ENCODE measurements around the gene CMBL.
A peak's percentile ranks its signal among the peaks of the same experiment; 100 is the strongest.
"Not testable (repeated sequence)": the region's sequence is repeated elsewhere in the genome, so short reads cannot be mapped to it uniquely, and the experiment has no call there.

CMBL gene

DNA sequence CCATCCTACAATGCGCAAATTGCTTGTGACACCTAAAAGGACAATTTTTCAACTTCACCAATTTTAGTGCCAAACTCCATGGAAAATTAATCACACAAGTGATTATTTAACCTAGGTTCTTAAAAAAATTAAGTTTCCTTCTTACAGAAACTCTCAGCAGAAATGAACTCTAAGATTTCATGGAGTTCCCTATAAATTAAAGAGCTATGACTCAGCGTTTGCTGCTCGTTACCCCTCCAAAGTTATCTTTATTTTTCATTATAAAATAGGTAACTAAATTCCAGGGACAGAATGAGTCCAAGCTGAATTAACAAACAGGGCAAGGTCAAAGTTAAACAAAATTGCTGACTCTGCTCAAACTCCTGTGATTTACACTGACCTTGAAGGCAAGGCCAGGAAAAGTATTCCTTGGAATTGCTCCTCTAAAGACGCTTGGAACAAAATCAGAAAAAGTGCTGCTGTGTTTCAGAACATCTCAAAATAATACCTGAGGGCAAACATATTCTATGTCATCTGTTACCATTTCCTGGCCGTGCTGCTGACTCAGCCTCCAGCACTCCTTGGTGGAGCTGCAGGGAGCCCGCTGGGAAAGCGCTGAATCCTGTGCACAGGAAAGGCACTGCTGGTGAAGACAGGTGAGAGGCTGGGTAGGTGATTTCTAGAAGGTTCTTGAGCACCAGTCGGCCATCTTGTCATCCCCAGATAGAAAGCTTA is 2.5 kb upstream of the CMBL start:
- DNase-seq = no peak

DNA sequence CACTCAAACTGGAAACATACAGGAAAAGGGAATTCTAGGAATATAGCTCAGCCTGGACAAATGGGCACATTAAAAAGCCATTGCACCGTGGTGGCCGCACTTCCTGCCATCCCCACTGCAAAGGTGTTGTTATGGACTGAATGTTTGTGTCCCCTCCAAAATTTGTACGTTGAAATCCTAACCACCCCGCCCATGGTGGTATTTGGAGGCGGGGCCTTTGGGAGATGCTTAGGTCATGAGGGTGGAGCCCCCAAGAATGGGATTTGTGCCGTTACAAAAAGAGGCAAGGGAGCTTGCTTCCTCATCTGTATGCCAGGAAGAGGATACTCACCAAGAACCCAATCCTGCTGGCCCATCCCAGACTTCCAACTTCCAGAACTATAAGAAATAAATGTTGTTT is 1.1 kb upstream of the CMBL start:
- DNase-seq = no peak

DNA sequence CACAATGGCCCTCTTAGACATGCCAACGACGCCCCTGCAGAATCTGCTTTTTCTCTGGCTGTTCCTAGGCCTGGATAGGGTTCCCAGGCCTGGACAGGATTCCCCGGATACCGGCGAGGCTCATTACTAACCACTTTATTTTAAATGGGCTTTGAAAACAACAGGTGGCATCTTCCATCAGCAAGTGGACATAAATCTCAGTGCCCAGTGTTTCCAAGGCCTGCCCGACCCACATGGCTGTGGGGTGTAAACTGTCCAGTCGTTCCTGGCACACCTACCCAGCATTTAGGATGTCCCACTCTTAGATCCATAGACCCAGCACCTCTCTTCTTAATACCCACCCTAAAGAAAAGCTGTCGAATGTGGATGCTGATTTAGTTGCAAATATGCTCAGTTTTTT is 896 bp downstream of the CMBL start:
- no peak for DNase-seq

DNA sequence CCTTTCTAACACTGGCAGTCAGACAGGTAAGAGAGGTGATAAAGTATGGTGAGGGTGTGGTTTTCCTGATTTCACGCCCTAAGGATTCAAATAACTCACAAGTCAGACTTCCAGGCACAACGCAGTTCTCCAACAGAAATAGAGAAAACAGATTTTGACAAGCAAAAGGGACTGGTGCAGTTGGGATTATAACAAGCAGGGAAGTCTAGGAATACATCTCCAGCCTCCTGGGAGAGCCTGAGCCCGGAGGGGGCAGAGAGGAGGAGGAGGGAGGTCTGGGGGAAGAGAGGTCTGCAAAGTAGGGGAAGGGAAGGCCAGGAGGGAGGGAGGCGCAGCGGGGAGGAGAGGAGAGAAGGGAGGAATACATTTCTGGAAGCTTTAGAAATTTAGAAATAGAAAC is 1.6 kb downstream of the CMBL start:
- DNase-seq = no peak

- no peak for DNase-seq
Measured at GRCh38 chr5:10304932-10305331, 2.8 kb downstream of the CMBL start.

DNA sequence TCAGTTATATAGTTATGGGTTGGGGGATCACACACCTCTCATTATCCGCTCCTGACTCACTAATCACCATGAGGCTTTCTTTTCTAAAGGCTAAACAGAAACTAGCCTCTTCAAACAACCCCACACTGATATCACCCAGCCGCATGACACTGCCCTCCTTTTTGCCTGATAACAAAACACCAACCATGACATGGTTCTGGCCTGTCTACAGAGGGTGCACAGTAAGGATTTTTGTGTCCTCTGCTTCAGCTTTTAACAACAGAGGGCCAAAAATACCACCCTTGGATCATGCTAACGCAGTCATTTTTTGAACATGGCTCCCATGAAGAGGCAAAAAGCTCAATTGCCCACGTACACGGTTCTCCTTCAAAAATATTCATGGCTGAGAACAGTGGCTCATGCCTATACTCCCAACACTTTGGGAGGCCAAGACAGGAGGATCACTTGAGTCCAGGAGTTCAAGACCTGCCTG is 4.0 kb downstream of the CMBL start:
- DNase-seq = no peak

GRCh38 chr5:10303201-10303600 is 4.5 kb downstream of the CMBL start:
- no peak for DNase-seq

DNA sequence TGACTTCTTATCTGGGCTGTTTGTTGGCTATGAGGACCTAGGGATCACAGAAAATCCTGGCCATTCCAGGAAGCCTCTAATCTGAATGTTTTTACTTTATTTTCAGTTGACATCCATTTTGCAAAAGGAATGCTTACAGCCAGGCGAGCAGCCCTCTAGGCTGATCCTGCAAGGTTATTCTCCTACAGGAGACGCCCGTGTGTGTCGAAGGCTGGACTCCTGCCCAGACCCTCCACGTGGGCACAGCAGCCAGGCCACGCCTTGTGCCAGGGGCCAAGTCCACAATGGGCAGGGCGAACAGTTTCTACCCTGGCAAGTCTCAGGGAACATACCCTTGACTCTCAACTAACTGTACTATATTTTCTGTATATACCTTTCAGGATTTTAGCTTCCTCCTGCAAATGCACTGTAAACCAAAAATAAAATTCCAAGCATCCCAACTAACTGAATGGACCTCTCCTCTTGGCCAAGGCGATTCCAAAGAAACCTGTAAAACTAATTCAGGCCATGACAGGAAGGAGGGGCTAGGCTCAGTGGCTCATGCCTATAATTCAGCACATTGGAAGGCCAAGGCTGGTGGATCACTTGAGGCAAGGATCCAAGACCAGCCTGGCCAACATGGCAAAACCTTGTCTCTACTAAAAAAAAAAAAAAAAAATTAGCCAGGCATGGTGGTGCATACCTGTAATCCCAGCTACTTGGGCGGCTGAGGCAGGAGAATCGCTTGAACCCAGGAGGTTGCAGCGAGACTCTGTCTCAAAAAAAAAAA is 5.7 kb downstream of the CMBL start:
- no peak for DNase-seq

- DNase-seq = no peak
Measured at GRCh38 chr5:10301266-10301665, 6.4 kb downstream of the CMBL start.

- no peak for DNase-seq
Measured at GRCh38 chr5:10300246-10300645, 7.5 kb downstream of the CMBL start.

DNA sequence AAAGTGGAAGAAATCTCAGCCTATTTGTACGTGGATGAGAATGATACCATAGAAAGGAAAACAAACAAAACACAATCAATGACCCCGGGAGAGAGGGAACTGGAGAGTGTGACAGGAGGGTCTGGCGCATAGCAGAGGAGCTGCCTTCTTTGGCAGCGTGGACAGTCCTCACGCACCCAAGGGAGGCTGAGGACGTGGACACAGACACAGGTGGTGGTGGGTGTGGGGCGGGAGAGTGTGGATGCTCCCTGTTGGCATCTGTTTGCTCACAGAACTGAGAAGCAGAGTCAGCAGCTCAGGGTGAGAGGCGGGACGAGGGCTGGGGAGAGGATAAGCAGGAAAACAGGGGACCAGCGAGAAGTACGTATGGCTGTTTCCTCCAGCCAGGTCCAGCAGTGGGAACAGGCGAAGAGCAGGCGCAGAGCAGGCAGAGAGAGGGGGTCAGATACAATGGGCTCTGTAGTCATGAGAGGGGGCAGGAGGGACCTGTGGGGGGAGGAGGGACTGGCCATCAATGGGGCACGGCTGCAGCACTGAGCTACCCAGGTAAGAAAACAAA is 10.0 kb downstream of the CMBL start:
- DNase-seq = no peak

GRCh38 chr5:10295619-10296326 is 11.9 kb downstream of the CMBL start:
- no peak for DNase-seq

DNA sequence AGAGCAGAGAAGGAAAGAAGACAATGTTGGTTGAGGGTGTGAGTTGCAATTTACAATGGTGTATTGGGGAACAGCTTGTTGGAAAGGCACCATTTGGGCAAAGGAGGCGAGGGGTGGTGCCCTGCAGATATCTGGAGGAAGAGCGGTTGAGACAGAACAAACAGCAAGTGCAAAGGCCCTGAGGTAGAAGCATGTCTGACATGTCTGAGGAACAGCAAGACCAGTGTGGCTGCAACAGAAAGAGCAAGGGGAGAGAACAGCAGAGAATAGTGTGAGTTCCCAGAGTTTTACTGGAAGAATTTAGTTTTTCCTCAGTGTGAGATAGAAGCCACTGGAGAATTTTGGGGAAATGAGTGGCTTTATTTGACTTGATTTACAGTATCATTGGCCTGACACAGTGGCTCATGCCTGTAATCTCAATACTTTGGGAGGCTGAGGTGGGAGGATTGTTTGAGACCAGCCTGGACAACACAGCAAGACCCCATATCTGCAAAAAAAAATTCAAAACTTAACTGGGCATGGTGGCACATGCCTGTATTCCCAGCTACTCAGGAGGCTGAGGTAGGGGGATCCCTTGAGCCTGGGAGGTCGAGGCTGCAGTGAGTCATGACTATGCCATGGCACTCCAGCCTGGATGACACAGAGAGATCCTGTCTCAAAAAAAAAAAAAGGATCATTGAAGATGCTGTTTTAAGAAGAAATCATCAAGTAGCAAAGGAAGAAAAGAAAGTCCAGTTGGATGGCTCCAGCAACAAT is 13.6 kb downstream of the CMBL start:
- no peak for DNase-seq

DNA sequence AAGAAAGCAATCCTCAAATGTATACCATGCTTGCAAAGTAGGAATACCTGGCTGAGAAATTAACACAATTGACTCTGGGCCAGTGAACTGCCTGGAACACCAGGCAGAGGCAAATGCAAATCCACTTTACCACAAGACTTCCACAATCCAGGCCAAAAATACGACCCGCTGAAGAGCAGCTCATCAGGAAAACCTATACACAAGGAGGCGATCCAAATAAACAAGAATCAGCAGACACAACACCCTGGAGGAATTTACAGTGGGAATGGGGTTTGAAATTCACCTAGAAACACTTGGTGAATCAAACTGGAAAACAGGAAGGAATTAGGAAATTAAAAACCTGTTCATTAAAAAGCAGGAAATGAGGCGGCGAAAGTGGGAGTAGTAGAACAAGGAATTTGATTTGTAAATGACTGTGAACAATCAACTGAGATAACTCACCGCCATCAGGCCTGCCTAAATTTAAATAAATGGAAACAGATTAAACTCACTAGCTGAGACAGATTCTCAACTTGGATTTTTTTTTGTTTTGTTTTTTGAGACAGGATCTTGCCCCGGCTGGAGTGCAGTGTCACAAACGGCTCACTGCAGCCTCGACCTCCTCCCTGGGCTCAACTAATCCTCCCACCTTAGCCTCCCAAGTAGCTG is 15.9 kb downstream of the CMBL start:
- DNase-seq = no peak

DNA sequence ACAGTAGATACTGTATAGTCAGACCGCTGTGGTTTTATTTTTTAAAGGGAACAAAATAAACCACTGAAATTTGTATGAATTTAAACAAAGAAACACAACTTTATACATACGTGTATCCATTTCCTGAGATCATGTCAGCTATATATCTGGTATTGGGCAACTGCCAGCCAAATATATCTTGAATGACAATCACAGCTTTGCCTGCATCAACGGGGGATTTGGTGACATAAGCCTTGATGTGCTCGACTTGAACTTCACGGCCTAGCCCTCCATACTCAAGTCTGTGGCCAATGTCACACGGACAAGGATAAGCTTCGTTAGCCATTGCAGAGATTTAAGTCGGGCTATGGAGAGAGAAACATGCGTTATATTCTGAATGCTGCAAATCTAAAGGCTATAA is 17.3 kb downstream of the CMBL start:
- DNase-seq = no peak

GRCh38 chr5:10289991-10290390 is 17.7 kb downstream of the CMBL start:
- no peak for DNase-seq

DNA sequence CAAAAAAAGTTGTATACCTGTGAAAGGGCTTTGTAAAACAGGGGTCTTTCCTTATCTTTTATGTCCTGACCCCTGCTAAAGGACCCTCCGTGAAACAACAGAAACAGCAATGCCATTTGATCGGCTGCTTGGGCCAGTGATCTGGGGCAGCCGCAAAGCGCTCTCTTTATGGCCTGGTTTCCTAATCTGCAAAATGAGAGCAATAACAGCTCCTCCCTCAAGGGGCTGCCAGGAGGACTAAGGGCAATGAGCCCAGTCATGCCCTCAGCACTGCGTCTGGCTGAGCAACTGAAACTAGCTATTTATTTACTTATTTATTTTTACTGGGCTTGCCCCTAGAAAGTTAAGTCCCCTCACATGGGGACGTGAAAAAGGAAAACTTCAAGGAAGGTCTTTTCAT is 18.3 kb downstream of the CMBL start:
- no peak for DNase-seq

- DNase-seq = peak in 1 of 4 experiments; percentile 3
Measured at GRCh38 chr5:10288592-10289219, 19.0 kb downstream of the CMBL start.

- no peak for DNase-seq
Measured at GRCh38 chr5:10286862-10287227, 20.9 kb downstream of the CMBL start.

- DNase-seq = no peak
Measured at GRCh38 chr5:10286162-10286861, 21.4 kb downstream of the CMBL start.

GRCh38 chr5:10285362-10285761 is 22.3 kb downstream of the CMBL start:
- not testable (repeated sequence) for DNase-seq

Data from activated CD4-positive, CD25-positive, alpha-beta regulatory T cell (primary cell).